ENCODE data around the gene C8A. TPM values are rescaled to one million over a fixed set of nuclear protein-coding genes. Genes with fewer than 3 reads are reported as not detected.

C8A gene
- total and polyA plus RNA-seq, 2 of the 8 experiments (the other 6 are each of a cell fraction or from before 2014, with no cell fraction given) = not detected

GRCh38 chr1:56838759-56839158 lies 15.8 kb upstream of the C8A start:
- Histone ChIP-seq H2BK12ac (ENCODE audit: low read depth, low read length) (no peak overlapping the region), H3K79me2 (ENCODE audit: control insufficient read depth in 1 of 2, insufficient read depth in 2 of 2, low read length in 2 of 2) (no peaks in the 10 kb centered on the region), H3K4ac (replicated peaks; ENCODE audit: insufficient read length, low read depth, low read length) (no peak overlapping the region), H3K14ac (ENCODE audit: insufficient read length) (no peak overlapping the region), H3K36me3 (ENCODE audit: control insufficient read depth in 2 of 4, insufficient read depth in 4 of 4, low read length in 3 of 4) (no peaks in the 10 kb centered on the region), H3K18ac (ENCODE audit: extremely low read depth, low read length) (no peak overlapping the region), H2AFZ (ENCODE audit: low read length) (no peak overlapping the region), H2AK5ac (ENCODE audit: low read depth, low read length) (no peak overlapping the region), H2BK5ac (ENCODE audit: low read depth, low read length) (no peak overlapping the region), H3K9me3 (ENCODE audit: insufficient read depth in 2 of 2, low read depth in 1 of 2, low read length in 1 of 2) (no peaks in the 10 kb centered on the region), H3K23me2 (ENCODE audit: low read depth, low read length) (no peaks in the 10 kb centered on the region), H3K23ac (ENCODE audit: insufficient read length) (no peak overlapping the region), H4K20me1 (replicated peaks in 1 of 2; ENCODE audit: control insufficient read depth in 1 of 2, insufficient read depth in 2 of 2, low read length in 2 of 2) (no peaks in the 10 kb centered on the region), H4K5ac (ENCODE audit: insufficient read length, low read depth, low read length) (no peak overlapping the region), H4K91ac (replicated peaks; ENCODE audit: insufficient read length, low read length) (no peak overlapping the region), H3K4me3 (ENCODE audit: extremely low read depth in 1 of 4, insufficient read depth in 2 of 4, low read depth in 3 of 4, low read length in 4 of 4) (no peak overlapping the region), H3K27ac (ENCODE audit: low read depth, low read length) (no peak overlapping the region), H3K27me3 (replicated peaks in 1 of 4; ENCODE audit: control insufficient read depth in 3 of 4, extremely low read depth in 1 of 4, insufficient read depth in 3 of 4, low read length in 3 of 4) (no peaks in the 10 kb centered on the region), H2BK20ac (ENCODE audit: low read length) (no peak overlapping the region), H3K79me1 (ENCODE audit: low read depth, low read length) (no peaks in the 10 kb centered on the region), H3K4me2 (ENCODE audit: insufficient read depth in 1 of 2, low read depth in 2 of 2, low read length in 2 of 2) (no peak overlapping the region), H3K9ac (replicated peaks in 1 of 4; ENCODE audit: extremely low read depth in 1 of 4, low read depth in 3 of 4, low read length in 3 of 4) (no peak overlapping the region), H4K8ac (ENCODE audit: extremely low read depth, insufficient read depth, low read length) (no peak overlapping the region), H3K56ac (replicated peaks; ENCODE audit: insufficient read length, low read depth, low read length) (no peak overlapping the region), H3K4me1 (replicated peaks in 1 of 4; ENCODE audit: control insufficient read depth in 3 of 4, insufficient read depth in 4 of 4, low read length in 3 of 4) (no peaks in the 10 kb centered on the region), H2BK15ac (ENCODE audit: low read length) (no peak overlapping the region), H2BK120ac (replicated peaks; ENCODE audit: low read depth, low read length) (no peak overlapping the region)
- DNase-seq (ENCODE audit: low read depth in 1 of 2, low spot score in 2 of 2) (peak in 1 of 2 experiments; percentile 24), FAIRE-seq (no peak)
- WGBS, 2 experiments (ENCODE audit: extremely low coverage in 1 of 2, insufficient coverage in 1 of 2, insufficient read length in 1 of 2, insufficient replicate concordance in 2 of 2, low coverage in 1 of 2, low lambda C conversion rate in 2 of 2, missing lambda C conversion rate in 1 of 2) = 92% methylated on average over 3 of the region's 3 CpGs; no CpG with 5 or more reads in 1 of the 2 experiments
- TF ChIP-seq ATF2 (IDR thresholded peaks at IDR 0.05; ENCODE audit: low read length) = no peak
- no peak for TF ChIP-seq MAX (IDR thresholded peaks at IDR 0.05)
- TF ChIP-seq FOSL1 (IDR thresholded peaks at IDR 0.05; ENCODE audit: insufficient read depth, low read depth, low read length) = no peak
- no peak for TF ChIP-seq RXRA (IDR thresholded peaks at IDR 0.05; ENCODE audit: insufficient read depth, low read depth, low read length)
- no peak for TF ChIP-seq RFX5 (IDR thresholded peaks at IDR 0.05; ENCODE audit: borderline replicate concordance, low read depth, low read length)
- no peak for TF ChIP-seq EGR1 (IDR thresholded peaks at IDR 0.05; ENCODE audit: borderline replicate concordance, low read depth, low read length)
- ChIA-PET CTCF (ENCODE audit: partially characterized antibody) (interaction anchor here (0.7 to 1.6 kb wide), 4 partner anchors 8 to 223 kb away, joined by 3 to 6 read pairs (median 4); no protein-coding TSS in a partner anchor), POLR2A (ENCODE audit: partially characterized antibody) (interaction anchor here (0.9 kb wide), 1 partner anchor 125 kb away, joined by 3 read pairs; no protein-coding TSS in a partner anchor)

Data from H1 (cell line).